Stimulated activated CD4-positive, alpha-beta T cell treated with anti-CD3 and anti-CD28 coated beads, TNF-alpha, amount 100 ng/mL, for 48 hours (primary cell): ENCODE data around the gene C6orf62.
A peak's percentile ranks its signal among the peaks of the same experiment; 100 is the strongest.
"Not testable (repeated sequence)": the region's sequence is repeated elsewhere in the genome, so short reads cannot be mapped to it uniquely, and the experiment has no call there.

ENCODE experiments used
- DNase-seq, 3 donors: peaks; one replicate each; pipeline ENCODE4 v3.0.0-alpha.2; 2020; ENCODE audit warnings: low read depth in 3 of 3

C6orf62 gene

GRCh38 chr6:24668066-24668996, 50.6 kb downstream of the C6orf62 start:
- not testable (repeated sequence) for DNase-seq

GRCh38 chr6:24667378-24667803, 51.6 kb downstream of the C6orf62 start:
- no peak for DNase-seq

GRCh38 chr6:24666641-24667377, 52.1 kb downstream of the C6orf62 start, which contains the start of the genes ACOT13 and TDP2:
Gene ACOT13, plus strand, starts transcription at chr6:24667077. Its CDS starts 187 bp downstream, at chr6:24667264.
Gene TDP2, minus strand, starts transcription at chr6:24666899. Its CDS starts 37 bp downstream, at chr6:24666862.
- peak; percentile 89 to 95 (median 89) for DNase-seq

DNA sequence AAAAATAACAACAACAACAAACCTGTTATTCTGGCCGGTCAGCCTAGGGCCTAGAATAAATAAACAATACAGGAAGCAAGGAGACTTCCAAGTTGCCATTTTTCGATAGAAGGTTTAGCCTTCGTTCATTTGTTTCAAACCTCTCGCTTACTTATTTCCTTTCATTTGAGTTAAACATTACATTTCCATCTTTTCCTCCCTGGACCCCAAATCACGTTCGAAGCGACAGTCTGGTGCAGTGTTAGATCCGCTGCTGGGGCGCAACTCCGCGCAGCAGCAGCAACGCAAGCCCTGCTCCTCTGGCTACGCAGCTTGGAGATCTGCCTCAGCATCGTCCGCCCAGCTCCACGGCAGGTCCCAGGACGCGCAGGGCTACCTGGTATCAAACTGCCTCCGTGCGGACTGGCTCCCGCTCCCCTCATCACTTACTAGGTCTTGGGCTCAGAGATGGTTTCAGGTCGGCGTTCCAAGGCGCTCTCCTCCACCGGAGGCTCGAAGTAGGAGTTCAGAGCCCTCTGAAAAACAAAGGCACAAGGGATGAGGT, 52.8 kb downstream of the C6orf62 start:
- peak in 2 of 3 donors; percentile 7 to 13 for DNase-seq

DNA sequence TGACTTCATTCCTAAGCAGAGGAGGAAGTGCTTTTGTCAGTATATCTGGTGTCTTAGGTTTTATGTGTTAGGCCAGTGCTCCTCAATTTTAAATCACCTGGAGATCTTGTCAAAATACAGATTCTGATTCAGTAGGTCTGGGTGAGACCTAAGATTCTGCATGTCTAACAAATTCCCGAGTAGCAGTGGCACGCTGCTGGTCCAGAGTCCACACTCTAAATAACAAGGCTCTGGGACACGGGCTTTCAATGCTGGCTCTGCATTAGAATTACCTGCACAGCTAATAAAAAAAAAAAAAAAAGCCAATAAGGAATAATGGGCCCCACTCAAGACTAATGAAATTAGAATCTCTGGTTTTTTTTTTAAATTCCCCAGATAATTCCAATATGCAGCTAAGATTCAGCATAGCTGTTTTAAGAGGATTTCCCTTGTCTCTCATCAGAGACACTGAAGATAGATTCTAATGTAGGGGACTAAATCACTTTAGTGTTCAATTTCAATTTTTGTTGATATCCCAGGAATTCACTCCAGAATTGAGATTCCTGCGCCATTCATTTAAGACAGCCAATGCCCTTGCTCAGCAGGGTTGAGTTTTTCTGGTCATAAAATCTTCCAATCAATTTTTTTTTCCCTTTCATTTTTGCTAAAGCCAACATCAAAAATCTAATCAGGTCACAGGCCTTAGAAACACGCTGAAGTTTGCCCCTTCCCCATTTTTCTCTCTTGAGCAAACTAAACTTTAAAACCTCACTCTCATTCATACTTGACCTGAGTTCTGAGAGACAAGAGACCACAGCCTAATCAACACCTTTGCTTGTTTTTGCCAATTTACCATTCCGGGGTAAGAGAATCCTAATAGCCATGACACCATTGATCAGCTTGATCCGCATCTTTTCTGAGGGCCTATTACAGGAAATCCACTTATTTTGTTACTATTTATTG, 54.6 kb downstream of the C6orf62 start:
- no peak for DNase-seq

DNA sequence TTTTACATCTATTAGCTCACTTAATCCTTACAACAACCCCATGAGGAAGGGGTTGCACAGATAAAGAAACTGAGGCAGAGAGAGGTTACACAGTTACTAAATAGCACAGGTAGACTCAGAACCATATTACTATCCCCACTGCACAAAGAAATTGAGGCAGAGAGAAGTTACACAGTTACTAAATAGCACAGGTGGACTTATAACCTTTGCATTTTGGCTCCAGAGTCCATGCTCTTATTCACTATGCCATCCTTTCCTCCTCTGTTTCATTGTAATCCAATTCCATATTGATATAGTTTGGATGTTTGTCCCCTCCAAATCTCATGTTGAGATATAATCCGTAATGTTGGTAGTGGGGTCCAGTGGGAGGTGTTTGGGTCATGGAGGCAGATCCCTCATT, 55.8 kb downstream of the C6orf62 start:
- DNase-seq = no peak

GRCh38 chr6:24662236-24662635, 56.7 kb downstream of the C6orf62 start:
- DNase-seq = no peak

DNA sequence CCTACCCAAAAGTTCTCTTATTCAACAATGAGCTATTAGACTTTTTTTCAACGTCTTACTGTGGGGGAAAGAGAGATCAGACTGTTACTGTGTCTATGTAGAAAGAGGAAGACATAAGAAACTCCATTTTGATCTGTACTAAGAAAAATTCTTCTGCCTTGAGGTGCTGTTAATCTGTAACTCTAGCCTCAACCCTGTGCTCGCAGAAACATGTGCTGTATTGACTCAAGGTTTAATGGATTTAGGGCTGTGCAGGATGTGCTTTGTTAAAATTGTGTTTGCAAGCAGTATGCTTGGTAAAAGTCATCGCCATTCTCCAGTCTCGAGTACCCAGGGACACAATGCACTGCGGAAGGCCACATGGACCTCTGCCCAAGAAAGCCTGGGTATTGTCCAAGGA, 57.2 kb downstream of the C6orf62 start:
- not testable (repeated sequence) for DNase-seq

GRCh38 chr6:24660105-24660504, 58.8 kb downstream of the C6orf62 start:
- DNase-seq = no peak

DNA sequence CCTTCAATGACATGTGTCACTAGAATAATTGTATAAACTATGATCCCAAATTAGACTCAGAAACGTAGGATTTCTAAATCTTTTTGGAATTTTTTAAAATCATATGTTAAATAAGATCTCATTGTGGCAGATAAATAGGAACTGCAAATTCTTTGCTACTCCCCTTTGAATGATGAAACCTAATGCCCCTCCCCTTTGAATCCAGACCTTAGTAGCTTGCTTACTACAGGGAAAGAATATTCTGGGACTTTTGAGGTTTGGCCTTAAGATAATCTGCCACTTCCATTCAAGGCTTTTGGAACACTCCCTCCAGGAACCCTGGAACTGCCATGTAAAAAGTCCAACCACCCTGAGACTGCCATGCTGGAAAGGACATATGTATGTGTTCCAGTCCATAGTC, 59.4 kb downstream of the C6orf62 start:
- no peak for DNase-seq

DNA sequence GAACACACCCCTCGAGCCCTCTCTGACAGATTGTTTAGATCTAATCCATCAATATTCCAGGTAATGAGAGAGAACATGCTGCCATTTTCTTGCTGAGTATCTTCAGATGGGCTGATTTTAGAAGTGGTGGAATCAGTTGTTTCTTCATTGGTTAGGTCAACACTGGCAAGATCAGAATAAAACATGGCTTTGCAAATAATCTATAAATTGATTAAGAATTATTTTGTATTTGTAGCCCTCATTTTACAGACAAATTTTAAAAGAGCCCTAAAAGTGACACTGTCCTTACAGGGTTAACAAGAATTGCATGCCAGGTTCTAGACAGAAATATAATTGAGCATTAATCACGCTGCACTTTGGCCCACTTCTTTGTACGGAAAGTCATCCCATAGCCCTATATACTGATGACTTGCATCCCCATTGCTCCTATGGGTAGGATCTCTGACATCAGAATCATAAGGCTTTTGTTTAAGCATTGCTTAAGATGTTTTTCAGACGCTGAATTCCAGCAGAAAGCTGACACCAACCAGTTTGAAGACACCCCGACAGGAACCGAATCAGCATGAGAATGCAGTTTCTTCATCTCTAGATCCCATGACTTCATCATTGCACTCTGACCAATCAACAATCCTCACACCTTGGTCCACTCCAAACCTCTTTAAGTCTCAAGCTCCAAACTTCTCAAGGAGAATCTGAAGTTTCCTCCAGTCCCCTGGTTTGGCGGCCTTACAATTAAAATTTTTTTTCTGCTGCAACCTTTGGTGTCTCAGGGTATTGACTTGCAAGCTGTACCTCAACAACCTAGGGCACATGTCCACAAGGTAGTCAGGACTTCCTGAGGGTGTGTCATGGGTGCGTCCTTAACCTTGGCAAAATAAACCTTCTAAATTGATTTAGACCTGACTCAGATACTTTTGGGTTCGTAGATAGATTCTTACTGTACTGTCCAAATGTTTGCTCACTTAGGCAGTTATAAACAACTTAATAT, 60.1 kb downstream of the C6orf62 start:
- no peak for DNase-seq

- no peak for DNase-seq
These were observed 63.7 kb downstream of the C6orf62 start for GRCh38 chr6:24655215-24655614.
